ENCODE data around the gene GSTM5.
"Not testable (repeated sequence)": the region's sequence is repeated elsewhere in the genome, so short reads cannot be mapped to it uniquely, and the experiment has no call there.

Gene GSTM5

GRCh38 chr1:109697861-109698260 is 14.2 kb upstream of the GSTM5 start:
- not testable (repeated sequence) for DNase-seq

GRCh38 chr1:109702940-109703339 is 9.1 kb upstream of the GSTM5 start:
- DNase-seq = not testable (repeated sequence)

GRCh38 chr1:109704173-109704572 is 7.9 kb upstream of the GSTM5 start:
- no peak for DNase-seq

- DNase-seq = no peak
These were observed 6.6 kb upstream of the GSTM5 start for GRCh38 chr1:109705411-109705810.

GRCh38 chr1:109708949-109709348 is 3.1 kb upstream of the GSTM5 start:
- not testable (repeated sequence) for DNase-seq

- not testable (repeated sequence) for DNase-seq
These were observed 2.2 kb upstream of the GSTM5 start for GRCh38 chr1:109709822-109710221.

- DNase-seq = no peak
These were observed 342 bp downstream of the GSTM5 start for GRCh38 chr1:109712321-109712864.

- no peak for DNase-seq
These were observed 1.6 kb downstream of the GSTM5 start for GRCh38 chr1:109713636-109714035.

GRCh38 chr1:109714661-109715372 is 2.8 kb downstream of the GSTM5 start:
- no peak for DNase-seq

- no peak for DNase-seq
These were observed 4.1 kb downstream of the GSTM5 start for GRCh38 chr1:109716121-109716520.

GRCh38 chr1:109716570-109717090 is 4.6 kb downstream of the GSTM5 start:
- no peak for DNase-seq

GRCh38 chr1:109717729-109718128 is 5.7 kb downstream of the GSTM5 start:
- no peak for DNase-seq

- DNase-seq = no peak
These were observed 6.4 kb downstream of the GSTM5 start for GRCh38 chr1:109718495-109718894.

- no peak for DNase-seq
These were observed 7.3 kb downstream of the GSTM5 start for GRCh38 chr1:109719337-109719837.

- DNase-seq = no peak
These were observed 9.0 kb downstream of the GSTM5 start for GRCh38 chr1:109721042-109721441.

GRCh38 chr1:109721971-109722370 is 9.9 kb downstream of the GSTM5 start:
- no peak for DNase-seq

GRCh38 chr1:109722908-109723691 is 11.0 kb downstream of the GSTM5 start:
- DNase-seq = no peak

GRCh38 chr1:109724933-109725332 is 12.9 kb downstream of the GSTM5 start:
- no peak for DNase-seq

GRCh38 chr1:109725510-109725909 is 13.5 kb downstream of the GSTM5 start:
- DNase-seq = no peak

GRCh38 chr1:109726007-109726406 is 14.0 kb downstream of the GSTM5 start:
- DNase-seq = no peak

- DNase-seq = no peak
These were observed 14.8 kb downstream of the GSTM5 start for GRCh38 chr1:109726728-109727373.

GRCh38 chr1:109728870-109729269 is 16.8 kb downstream of the GSTM5 start:
- DNase-seq = no peak

- DNase-seq = no peak
These were observed 18.6 kb downstream of the GSTM5 start for GRCh38 chr1:109730666-109731065.
